ENCODE results near the gene SRGAP2C.
"Not testable (repeated sequence)": the region's sequence is repeated elsewhere in the genome, so short reads cannot be mapped to it uniquely, and the experiment has no call there.

- TF ChIP-seq CTCF (IDR thresholded peaks at IDR 0.05; ENCODE audit: insufficient read depth, low read depth, low read length); EZH2 (IDR thresholded peaks at IDR 0.05; ENCODE audit: insufficient read depth, low read length): not testable (repeated sequence)
Observed at GRCh38 chr1:121321660-121322059, 136.9 kb downstream of the SRGAP2C start.
